ENCODE measurements around the gene HIPK1.
"Not testable (repeated sequence)": the region's sequence is repeated elsewhere in the genome, so short reads cannot be mapped to it uniquely, and the experiment has no call there.

HIPK1 gene

GRCh38 chr1:113943028-113943811, 14.1 kb downstream of the HIPK1 start:
- no peak for DNase-seq (ENCODE audit: low read depth, low spot score)

GRCh38 chr1:113945329-113945728, 16.2 kb downstream of the HIPK1 start:
- DNase-seq (ENCODE audit: low read depth, low spot score), result no peak

GRCh38 chr1:113946112-113946511, 17.0 kb downstream of the HIPK1 start:
- DNase-seq (ENCODE audit: low read depth, low spot score), result no peak

- no peak for DNase-seq (ENCODE audit: low read depth, low spot score)
Measured at GRCh38 chr1:113946678-113947387, 17.7 kb downstream of the HIPK1 start.

DNA sequence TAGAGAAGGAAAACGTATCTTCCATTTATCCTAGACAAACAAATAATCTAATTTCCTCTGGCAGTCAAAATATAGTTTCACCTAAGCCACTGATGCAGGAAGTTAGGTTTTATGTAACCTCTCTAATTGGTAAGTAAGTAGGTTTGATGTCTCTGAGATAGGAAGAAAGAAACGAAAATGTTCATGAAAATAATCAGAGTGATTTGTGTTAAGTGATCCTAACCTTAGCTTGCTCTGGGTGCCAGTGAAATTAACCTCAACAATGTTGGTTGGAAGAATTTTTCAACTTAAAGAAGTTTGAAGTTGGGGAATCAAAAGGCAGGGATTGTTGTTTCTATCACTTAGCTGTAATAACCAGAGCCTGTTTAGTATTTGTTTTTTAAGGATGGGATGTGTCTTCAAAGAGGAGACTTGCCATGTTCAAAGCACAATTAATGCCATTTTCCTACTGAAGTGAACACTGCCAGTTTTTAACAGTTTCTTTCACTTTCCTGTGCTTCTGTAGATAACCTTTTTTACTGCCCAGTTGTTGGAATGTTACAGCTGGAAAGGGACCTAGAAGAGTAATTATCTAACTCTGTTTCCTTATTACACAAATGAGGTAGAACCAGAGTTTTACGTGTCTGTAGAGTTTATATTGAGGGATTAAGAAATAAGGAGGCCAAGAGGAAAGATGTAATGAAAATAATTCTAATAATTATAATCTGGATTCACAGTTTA, 18.4 kb downstream of the HIPK1 start:
- DNase-seq (ENCODE audit: low read depth, low spot score), result no peak

DNA sequence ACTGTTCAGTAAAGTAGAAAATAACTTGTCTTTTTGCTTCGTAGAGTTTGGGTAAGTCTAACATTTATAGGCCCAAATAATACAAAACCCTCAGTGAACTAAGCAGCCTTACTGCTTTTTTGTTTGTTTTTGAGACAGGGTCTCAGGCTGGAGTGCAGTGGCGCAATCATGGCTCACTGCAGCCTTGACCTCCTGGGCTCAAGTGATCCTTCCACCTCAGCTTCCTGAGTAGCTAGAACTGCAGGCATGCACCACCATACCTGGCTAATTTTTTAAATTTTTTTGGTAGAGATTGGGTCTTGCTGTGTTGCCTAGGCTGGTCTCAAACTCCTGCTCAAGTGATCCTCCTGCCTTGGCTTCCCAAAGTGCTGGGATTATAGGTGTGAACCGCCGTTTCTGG, 19.0 kb downstream of the HIPK1 start:
- not testable (repeated sequence) for DNase-seq (ENCODE audit: low read depth, low spot score)

DNA sequence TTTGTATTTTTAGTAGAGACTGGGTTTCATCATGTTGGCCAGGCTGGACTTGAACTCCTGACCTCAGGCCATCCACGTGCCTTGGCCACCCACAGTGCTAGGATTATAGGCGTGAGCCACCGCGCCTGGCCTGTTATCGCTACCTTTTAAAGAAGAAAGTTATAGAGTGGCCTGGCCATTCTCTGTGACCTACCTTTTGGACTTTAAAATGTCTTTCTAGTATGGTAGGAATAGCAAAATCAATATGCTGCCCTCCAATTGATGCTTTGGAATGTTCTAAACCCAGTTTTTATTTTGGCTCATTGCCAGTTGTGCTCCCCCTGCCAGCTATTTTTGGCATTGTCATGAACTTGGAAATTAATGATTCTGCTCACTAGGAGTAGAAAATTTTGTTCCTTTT, 19.9 kb downstream of the HIPK1 start:
- no peak for DNase-seq (ENCODE audit: low read depth, low spot score)

- no peak for DNase-seq (ENCODE audit: low read depth, low spot score)
Measured at GRCh38 chr1:113950908-113951307, 21.8 kb downstream of the HIPK1 start.

DNA sequence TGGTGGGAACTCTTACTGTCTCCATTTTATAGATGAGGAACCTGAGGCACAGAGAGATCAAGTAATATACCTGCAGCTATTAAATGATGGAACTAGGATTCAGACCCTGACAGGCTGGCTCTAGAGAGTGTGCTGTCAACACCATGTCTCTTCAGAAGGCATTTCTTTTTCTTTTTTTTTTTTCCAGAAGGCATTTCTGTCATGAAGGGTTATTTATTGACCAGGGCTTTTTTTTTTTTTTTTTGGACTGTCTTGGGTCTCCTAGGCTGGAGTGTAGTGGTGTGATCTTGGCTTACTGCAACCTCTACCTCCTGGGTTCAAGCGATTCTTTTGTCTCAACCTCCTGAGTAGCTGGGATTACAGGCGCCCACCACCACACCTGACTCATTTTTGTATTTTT, 22.6 kb downstream of the HIPK1 start:
- DNase-seq (ENCODE audit: low read depth, low spot score), result no peak

- no peak for DNase-seq (ENCODE audit: low read depth, low spot score)
Measured at GRCh38 chr1:113957984-113958383, 28.9 kb downstream of the HIPK1 start.

- no peak for DNase-seq (ENCODE audit: low read depth, low spot score)
Measured at GRCh38 chr1:113958691-113959090, 29.6 kb downstream of the HIPK1 start.

- DNase-seq (ENCODE audit: low read depth, low spot score), result no peak
Measured at GRCh38 chr1:113963281-113963906, 34.3 kb downstream of the HIPK1 start.

- DNase-seq (ENCODE audit: low read depth, low spot score), result no peak
Measured at GRCh38 chr1:113965703-113966412, 36.7 kb downstream of the HIPK1 start.

DNA sequence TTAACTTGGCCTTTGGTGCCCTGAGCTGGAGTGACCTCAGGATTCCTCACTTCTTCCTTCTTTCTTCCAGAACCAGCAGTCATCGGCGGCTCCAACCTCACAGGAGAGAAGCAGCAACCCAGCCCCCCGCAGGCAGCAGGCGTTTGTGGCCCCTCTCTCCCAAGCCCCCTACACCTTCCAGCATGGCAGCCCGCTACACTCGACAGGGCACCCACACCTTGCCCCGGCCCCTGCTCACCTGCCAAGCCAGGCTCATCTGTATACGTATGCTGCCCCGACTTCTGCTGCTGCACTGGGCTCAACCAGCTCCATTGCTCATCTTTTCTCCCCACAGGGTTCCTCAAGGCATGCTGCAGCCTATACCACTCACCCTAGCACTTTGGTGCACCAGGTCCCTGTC, 43.8 kb downstream of the HIPK1 start:
- DNase-seq (ENCODE audit: low read depth, low spot score), result no peak

DNA sequence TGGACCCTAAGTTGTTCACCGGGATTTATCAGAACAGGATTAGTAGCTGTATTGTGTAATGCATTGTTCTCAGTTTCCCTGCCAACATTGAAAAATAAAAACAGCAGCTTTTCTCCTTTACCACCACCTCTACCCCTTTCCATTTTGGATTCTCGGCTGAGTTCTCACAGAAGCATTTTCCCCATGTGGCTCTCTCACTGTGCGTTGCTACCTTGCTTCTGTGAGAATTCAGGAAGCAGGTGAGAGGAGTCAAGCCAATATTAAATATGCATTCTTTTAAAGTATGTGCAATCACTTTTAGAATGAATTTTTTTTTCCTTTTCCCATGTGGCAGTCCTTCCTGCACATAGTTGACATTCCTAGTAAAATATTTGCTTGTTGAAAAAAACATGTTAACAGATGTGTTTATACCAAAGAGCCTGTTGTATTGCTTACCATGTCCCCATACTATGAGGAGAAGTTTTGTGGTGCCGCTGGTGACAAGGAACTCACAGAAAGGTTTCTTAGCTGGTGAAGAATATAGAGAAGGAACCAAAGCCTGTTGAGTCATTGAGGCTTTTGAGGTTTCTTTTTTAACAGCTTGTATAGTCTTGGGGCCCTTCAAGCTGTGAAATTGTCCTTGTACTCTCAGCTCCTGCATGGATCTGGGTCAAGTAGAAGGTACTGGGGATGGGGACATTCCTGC, 46.2 kb downstream of the HIPK1 start:
- DNase-seq (ENCODE audit: low read depth, low spot score), result no peak

DNA sequence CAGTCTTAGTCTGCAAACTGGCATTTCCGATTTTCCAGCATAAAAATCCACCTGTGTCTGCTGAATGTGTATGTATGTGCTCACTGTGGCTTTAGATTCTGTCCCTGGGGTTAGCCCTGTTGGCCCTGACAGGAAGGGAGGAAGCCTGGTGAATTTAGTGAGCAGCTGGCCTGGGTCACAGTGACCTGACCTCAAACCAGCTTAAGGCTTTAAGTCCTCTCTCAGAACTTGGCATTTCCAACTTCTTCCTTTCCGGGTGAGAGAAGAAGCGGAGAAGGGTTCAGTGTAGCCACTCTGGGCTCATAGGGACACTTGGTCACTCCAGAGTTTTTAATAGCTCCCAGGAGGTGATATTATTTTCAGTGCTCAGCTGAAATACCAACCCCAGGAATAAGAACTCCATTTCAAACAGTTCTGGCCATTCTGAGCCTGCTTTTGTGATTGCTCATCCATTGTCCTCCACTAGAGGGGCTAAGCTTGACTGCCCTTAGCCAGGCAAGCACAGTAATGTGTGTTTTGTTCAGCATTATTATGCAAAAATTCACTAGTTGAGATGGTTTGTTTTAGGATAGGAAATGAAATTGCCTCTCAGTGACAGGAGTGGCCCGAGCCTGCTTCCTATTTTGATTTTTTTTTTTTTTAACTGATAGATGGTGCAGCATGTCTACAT, 47.6 kb downstream of the HIPK1 start:
- no peak for DNase-seq (ENCODE audit: low read depth, low spot score)

GRCh38 chr1:113977906-113978305, 48.8 kb downstream of the HIPK1 start:
- no peak for DNase-seq (ENCODE audit: low read depth, low spot score)

DNA sequence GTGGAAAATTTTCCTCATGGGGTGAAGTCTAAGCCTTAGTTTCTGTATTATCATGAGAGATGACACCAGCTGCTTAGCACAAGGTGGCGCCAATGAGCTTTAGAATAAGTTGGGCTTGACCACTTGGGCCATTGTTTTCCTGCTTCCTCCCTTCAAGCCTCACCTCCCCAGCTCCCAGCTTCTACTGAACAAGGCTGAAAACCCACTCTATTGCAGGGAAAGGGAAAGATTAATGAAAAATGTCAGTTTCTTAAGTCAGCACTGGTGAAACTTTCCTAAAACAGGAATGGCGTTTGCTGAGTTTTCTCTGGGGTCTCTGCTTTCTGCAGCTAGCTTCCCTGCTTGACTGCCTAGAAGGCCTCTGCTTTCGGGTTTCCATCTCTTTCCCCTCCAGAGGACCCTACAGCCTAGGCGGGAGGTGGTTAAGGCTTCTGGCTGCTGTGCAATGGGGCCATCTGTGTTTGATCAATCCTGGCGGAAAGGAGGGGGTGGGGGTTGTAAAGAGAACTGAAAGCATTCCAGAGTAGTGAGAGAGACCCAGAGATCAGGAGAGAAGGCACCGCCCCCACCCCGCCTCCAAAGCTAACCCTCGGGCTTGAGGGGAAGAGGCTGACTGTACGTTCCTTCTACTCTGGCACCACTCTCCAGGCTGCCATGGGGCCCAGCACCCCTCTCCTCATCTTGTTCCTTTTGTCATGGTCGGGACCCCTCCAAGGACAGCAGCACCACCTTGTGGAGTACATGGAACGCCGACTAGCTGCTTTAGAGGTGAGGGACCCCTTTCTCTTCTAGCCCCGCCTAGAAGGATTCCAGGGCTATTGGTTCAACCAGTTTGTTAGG, 50.0 kb downstream of the HIPK1 start, which contains the start of gene OLFML3:
Gene OLFML3, plus strand, starts transcription at position 612 of the 840 bp plus-strand sequence. Its CDS starts 43 bp downstream, at position 655.
- DNase-seq (ENCODE audit: low read depth, low spot score), result peak; percentile 85

- DNase-seq (ENCODE audit: low read depth, low spot score), result no peak
Measured at GRCh38 chr1:113980110-113980509, 51.0 kb downstream of the HIPK1 start.

Data from iPS DF 19.7 (cell line).